ENCODE measurements around the gene CLK2. TPM values are rescaled to one million over a fixed set of nuclear protein-coding genes. Genes with fewer than 3 reads are reported as not detected.
"Not testable (repeated sequence)": the region's sequence is repeated elsewhere in the genome, so short reads cannot be mapped to it uniquely, and the experiment has no call there.

CLK2 gene
- total RNA-seq, 1 experiment from 2014 or later = 20.8 TPM

- DNase-seq (ENCODE audit: low read depth) = no peak
These were observed 23.4 kb upstream of the CLK2 start for GRCh38 chr1:155296661-155297060.

GRCh38 chr1:155295942-155296267 is 22.6 kb upstream of the CLK2 start:
- DNase-seq (ENCODE audit: low read depth) = no peak

- no peak for DNase-seq (ENCODE audit: low read depth)
These were observed 22.1 kb upstream of the CLK2 start for GRCh38 chr1:155295183-155295941.

- DNase-seq (ENCODE audit: low read depth) = no peak
These were observed 21.3 kb upstream of the CLK2 start for GRCh38 chr1:155294520-155295182.

GRCh38 chr1:155293086-155293749 is 19.9 kb upstream of the CLK2 start:
- no peak for DNase-seq (ENCODE audit: low read depth)

GRCh38 chr1:155291006-155291405 is 17.7 kb upstream of the CLK2 start:
- not testable (repeated sequence) for DNase-seq (ENCODE audit: low read depth)

- no peak for DNase-seq (ENCODE audit: low read depth)
These were observed 14.8 kb upstream of the CLK2 start for GRCh38 chr1:155287987-155288543.

DNA sequence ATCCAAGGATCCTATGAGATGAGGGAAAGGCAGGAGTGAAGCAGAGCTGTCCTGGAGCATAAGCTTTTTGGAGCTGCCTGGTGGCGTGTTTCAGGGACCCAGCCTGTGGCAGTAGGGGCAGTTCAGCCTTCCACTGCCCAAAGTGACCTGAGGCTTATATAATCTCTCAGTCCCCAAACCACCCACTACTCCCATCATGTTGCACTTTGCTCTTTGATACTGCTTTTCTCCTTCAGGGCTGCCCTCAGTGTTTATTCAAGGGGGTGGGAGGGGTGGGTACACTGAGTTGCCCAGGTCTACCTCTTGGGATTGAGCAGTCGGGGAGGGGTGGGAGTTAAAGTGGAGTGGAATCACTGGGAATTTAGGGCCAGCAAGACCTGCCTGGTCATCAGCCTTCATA is 13.2 kb upstream of the CLK2 start:
- DNase-seq (ENCODE audit: low read depth) = no peak

DNA sequence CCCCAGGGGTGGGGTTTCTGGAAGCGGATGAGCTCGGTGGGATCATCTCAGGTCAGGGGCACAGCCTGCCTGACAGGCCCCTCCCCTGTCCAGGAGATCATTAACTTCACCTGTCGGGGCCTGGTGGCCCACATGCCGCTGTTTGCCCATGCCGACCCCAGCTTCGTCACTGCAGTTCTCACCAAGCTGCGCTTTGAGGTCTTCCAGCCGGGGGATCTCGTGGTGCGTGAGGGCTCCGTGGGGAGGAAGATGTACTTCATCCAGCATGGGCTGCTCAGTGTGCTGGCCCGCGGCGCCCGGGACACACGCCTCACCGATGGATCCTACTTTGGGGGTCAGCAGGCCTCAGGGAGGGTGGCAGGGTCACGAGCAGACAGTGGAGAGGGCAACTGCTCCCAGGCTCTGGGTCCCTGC is 12.3 kb upstream of the CLK2 start:
- no peak for DNase-seq (ENCODE audit: low read depth)

DNA sequence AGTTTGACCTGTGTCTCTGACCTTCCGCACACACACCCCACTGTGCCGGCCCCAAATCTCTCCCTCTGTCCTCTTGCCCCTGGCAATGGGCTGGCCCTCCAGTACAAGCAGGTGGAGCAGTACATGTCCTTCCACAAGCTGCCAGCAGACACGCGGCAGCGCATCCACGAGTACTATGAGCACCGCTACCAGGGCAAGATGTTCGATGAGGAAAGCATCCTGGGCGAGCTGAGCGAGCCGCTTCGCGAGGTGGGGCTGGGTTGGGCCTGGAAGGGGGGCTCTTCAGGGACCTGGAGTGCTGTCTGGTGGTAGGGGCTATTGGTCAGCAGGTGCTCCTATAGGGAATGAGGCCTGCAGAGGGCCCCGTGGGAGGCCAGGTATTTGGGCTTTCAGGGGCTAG is 11.8 kb upstream of the CLK2 start:
- DNase-seq (ENCODE audit: low read depth) = no peak

DNA sequence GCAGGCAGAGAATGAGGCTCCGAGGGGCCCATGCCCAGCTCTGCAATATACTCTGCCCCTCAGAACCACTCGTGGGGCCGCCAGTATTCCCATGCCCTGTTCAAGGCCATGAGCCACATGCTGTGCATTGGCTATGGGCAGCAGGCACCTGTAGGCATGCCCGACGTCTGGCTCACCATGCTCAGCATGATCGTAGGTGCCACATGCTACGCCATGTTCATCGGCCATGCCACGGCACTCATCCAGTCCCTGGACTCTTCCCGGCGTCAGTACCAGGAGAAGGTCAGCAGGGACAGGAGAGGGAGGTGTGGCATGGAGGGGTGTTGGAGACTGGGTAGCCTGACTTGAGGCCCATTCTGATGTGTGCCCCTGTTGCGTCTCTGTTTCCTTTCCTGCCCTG is 11.2 kb upstream of the CLK2 start:
- DNase-seq (ENCODE audit: low read depth) = no peak

DNA sequence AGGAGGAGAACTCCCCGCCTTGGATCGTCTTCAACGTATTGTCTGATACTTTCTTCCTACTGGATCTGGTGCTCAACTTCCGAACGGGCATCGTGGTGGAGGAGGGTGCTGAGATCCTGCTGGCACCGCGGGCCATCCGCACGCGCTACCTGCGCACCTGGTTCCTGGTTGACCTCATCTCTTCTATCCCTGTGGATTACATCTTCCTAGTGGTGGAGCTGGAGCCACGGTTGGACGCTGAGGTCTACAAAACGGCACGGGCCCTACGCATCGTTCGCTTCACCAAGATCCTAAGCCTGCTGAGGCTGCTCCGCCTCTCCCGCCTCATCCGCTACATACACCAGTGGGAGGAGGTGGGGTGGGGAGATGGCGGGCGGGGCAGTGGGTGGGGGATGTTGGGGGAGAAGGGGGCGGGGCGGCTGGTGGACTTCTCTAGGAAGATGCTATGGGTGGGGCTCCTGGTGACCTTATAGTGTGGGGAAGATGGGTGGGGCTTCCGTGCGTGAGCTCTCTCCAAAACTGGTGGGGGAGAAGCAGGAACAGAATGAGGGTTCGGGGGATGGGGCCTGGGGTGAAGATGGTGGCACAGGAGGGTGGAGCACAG is 9.3 kb upstream of the CLK2 start:
- DNase-seq (ENCODE audit: low read depth) = no peak

GRCh38 chr1:155279268-155279667 is 6.0 kb upstream of the CLK2 start:
- DNase-seq (ENCODE audit: low read depth) = no peak

GRCh38 chr1:155278689-155279160 is 5.4 kb upstream of the CLK2 start:
- no peak for DNase-seq (ENCODE audit: low read depth)

DNA sequence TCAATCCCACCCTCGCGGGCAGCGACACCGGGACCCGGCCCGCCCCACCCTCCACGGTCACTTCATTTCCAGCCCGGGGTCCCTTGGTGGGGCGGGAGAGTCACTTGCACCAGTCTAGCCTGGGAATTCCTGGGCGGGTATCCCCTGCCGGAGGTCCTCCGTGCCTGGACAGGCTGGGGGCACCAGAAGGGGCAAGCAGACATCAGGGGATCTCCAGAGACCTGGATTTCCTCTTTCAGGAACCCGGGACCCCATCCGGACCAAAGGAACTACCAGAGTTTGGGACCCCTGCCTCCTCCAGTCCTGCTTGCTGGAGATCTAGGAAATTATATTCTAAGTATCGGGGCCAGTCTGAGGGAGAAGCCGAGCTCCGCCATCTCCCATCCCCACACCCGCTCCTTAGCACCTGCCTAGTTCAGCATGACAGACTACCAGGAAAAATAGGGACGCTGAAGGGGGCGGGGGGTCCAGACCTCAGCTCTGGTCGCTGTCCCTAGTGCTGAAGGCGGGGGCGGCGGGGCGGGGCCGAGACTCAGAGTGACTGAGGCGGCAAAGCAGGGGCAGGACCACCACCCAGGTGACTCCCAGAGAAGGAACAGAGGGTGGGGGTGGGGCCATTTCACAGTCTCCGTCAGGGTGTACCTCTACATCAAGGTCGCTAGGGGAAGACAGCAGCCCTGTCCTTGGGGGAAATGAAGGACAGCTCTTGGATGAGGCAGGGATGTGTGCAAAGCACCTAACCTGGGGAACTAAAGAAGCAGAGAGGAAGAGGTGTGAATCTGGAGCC is 4.8 kb upstream of the CLK2 start:
- peak; percentile 27 for DNase-seq (ENCODE audit: low read depth)

- DNase-seq (ENCODE audit: low read depth) = peak; percentile 91
These were observed 4.0 kb upstream of the CLK2 start, which contains the start of gene HCN3 for GRCh38 chr1:155277070-155277901. HCN3 (plus strand) TSS chr1:155277463; CDS start chr1:155277591, 128 bp downstream.

DNA sequence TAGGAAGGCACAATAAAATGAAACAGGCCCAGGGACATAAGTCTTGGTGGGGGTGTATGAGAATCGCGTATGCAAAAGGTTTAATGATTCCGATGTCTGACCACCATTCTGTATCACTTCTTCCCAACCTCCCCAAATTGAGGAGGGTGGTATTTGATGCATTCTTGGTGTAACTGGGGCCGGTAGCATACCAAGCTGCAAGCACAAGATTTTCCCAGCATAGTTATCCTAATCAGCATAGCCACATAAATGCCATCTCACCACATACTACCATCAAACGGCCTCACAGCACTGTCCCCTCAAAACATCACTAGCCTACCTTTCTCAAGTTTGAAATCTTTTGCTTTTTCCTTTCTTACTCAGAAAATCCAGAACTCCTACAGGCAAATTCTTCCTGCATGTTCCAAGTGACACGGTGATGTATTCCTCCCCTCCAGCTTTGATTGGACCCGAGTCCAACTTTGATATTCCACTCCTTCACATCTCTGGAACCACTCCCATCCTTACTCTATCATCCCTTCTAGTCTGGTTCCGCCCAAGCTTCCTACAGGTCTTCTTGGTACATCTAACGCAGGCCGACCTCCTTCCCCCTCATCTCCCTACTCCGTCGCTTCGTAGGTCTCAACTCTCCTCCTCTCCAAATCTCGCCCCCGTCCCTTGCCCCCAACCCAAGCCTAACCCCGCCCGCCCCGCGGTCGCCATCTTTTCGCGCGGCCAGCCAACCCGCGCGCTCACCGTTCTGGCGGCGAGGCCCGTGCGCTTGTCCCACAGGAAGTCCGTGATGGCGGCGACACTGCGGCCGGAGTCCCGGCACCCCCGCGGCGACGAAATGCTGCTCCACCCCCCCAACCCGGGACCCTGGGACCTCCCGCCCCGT is 600 bp downstream of the CLK2 start:
- peak; percentile 73 for DNase-seq (ENCODE audit: low read depth)

GRCh38 chr1:155269381-155269780 is 3.9 kb downstream of the CLK2 start:
- DNase-seq (ENCODE audit: low read depth) = no peak

DNA sequence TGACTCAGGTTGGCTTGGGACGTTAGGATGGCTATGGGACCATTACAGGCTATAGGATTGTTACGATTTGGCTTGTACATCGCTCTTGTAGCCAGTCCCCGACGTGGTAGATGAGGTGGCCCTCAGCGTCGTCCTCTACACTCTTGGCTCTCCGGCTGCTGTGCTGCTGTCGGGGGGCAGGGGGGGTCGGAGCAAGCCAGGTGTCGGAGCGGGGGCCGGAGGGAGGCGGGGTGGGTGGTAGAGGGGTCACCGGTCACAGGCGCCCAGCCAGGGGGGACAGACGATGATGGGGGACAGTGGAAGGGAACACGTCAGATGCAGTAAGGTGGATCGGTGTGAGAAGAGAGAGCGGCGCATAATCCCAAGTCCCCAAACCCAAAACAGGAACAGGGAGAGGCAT is 4.7 kb downstream of the CLK2 start:
- no peak for DNase-seq (ENCODE audit: low read depth)
